Mucosa of descending colon (tissue), 3 donors: ENCODE measurements around the gene MYLK2. TPM values are rescaled to one million over a fixed set of nuclear protein-coding genes. Genes with fewer than 3 reads are reported as not detected.
A peak's percentile ranks its signal among the peaks of the same experiment; 100 is the strongest.
"Not testable (repeated sequence)": the region's sequence is repeated elsewhere in the genome, so short reads cannot be mapped to it uniquely, and the experiment has no call there.

Source experiments
- ATAC-seq: fragments of 200-7000 bp; cut with Tn5 transposase; one replicate; pipeline ENCODE4 v1.9.1; 2020; ENCODE audit warnings: mild to moderate bottlenecking, moderate library complexity
- DNase-seq, 3 donors: peaks; one replicate each; pipeline ENCODE4 v3.0.0-alpha.2; 2020
- H3K36me3 ChIP-seq: fragments of 200-600 bp; one replicate; pipeline ENCODE4 v1.8.0; 2021; ENCODE audit warnings: low read depth, mild to moderate bottlenecking
- H3K4me1 ChIP-seq: fragments of 200-600 bp; one replicate; pipeline ENCODE4 v1.8.0; 2021; ENCODE audit warnings: low read depth, mild to moderate bottlenecking
- H3K4me3 ChIP-seq: fragments of 200-600 bp; one replicate; pipeline ENCODE4 v1.8.0; 2021; ENCODE audit warnings: mild to moderate bottlenecking
- H3K9me3 ChIP-seq: fragments of 200-600 bp; one replicate; pipeline ENCODE4 v1.8.0; 2021; ENCODE audit warnings: mild to moderate bottlenecking
- CTCF ChIP-seq: fragments of 200-600 bp; IDR thresholded peaks from one replicate; pipeline ENCODE4 v1.8.0; 2022; ENCODE audit warnings: antibody characterized with exemption, mild to moderate bottlenecking
- intact Hi-C, 2 donors: fragments of 100-400 bp; cut with DNase I in 1 of 2; cut with micrococcal nuclease in 1 of 2; formaldehyde crosslinking; loops; one replicate each; pipeline versions ENCODE4 v1.11.0 to v1.11.1; 2022; cut with DNase I, micrococcal nuclease
- total RNA-seq, 3 donors: library from RNA; stranded (reverse); fragmentation: NEBNext Ultra II Directional in 2 of 3; extraction: Animal tissue kit (Norgen Biotek cat#: 25700) in 2 of 3; gene quantifications; one replicate each; pipeline versions ENCODE4 v1.2.1 to v1.2.4, GENCODE V29; 2021 to 2023
- donor health status: DM: no; HTN: no; CAD: no; lungs with moderate emphysema.
- donor health status: DM: no; HTN: no; CAD: no.
- donor health status: DM: no; HTN: yes; CAD: no.

Gene MYLK2
- total RNA-seq, 3 donors from 2014 or later: 0.09 to 0.31 TPM; not detected in 1

- H3K4me3 ChIP-seq: no peak overlapping the region
- no peak for DNase-seq
- no peak for ATAC-seq
- H3K9me3 ChIP-seq: no peaks in the 10 kb centered on the region
- intact Hi-C loops: no loop called here
- peaks cover 5% of the 10 kb centered on the region for H3K4me1 ChIP-seq
- TF ChIP-seq CTCF: no peak
- no peaks in the 10 kb centered on the region for H3K36me3 ChIP-seq
Measured at GRCh38 chr20:31811796-31812728, 7.1 kb upstream of the MYLK2 start.

GRCh38 chr20:31813611-31814010, 5.5 kb upstream of the MYLK2 start:
- DNase-seq: no peak
- Histone ChIP-seq H3K4me3 (no peak overlapping the region), H3K9me3 (no peaks in the 10 kb centered on the region), H3K36me3 (no peaks in the 10 kb centered on the region), H3K4me1 (peaks cover 5% of the 10 kb centered on the region)
- intact Hi-C loops: no loop called here
- no peak for TF ChIP-seq CTCF
- ATAC-seq: no peak

GRCh38 chr20:31814142-31814541, 5.0 kb upstream of the MYLK2 start:
- H3K36me3 ChIP-seq, intact Hi-C loops, DNase-seq, H3K9me3 ChIP-seq, H3K4me1 ChIP-seq, ATAC-seq, H3K4me3 ChIP-seq: not testable (repeated sequence)

GRCh38 chr20:31815408-31816188, 3.6 kb upstream of the MYLK2 start:
- ATAC-seq: peak; percentile 68
- peak in 1 of 3 donors; percentile 38 for DNase-seq
- H3K9me3 ChIP-seq: no peaks in the 10 kb centered on the region
- intact Hi-C loops: no loop called here
- no peak for TF ChIP-seq CTCF
- H3K4me1 ChIP-seq: peaks cover 5% of the 10 kb centered on the region
- H3K4me3 ChIP-seq: no peak overlapping the region
- H3K36me3 ChIP-seq: no peaks in the 10 kb centered on the region

GRCh38 chr20:31816221-31816620, 2.9 kb upstream of the MYLK2 start:
- no peaks in the 10 kb centered on the region for H3K36me3 ChIP-seq
- H3K9me3 ChIP-seq: no peaks in the 10 kb centered on the region
- DNase-seq (no peak), ATAC-seq (no peak)
- no peak for TF ChIP-seq CTCF
- intact Hi-C loops: no loop called here
- H3K4me3 ChIP-seq: no peak overlapping the region
- peaks cover 5% of the 10 kb centered on the region for H3K4me1 ChIP-seq

GRCh38 chr20:31817461-31817860, 1.7 kb upstream of the MYLK2 start:
- H3K4me3 ChIP-seq: no peak overlapping the region
- DNase-seq: no peak
- ATAC-seq: no peak
- H3K4me1 ChIP-seq: peaks cover 5% of the 10 kb centered on the region
- no peaks in the 10 kb centered on the region for H3K9me3 ChIP-seq
- no peak for TF ChIP-seq CTCF
- intact Hi-C loops: no loop called here
- no peaks in the 10 kb centered on the region for H3K36me3 ChIP-seq
